GM23338 (cell line): ENCODE data around the gene KIAA1549. TPM values are rescaled to one million over a fixed set of nuclear protein-coding genes. Genes with fewer than 3 reads are reported as not detected.

Experiments used
- ATAC-seq: fragments of 200-7000 bp; cut with Tn5 transposase; 3 replicates; pipeline ENCODE4 v1.9.1; 2020
- DNase-seq: peaks from one replicate; pipeline ENCODE4 v3.0.0-alpha.2; 2015; ENCODE audit warnings: low spot score
- H2AFZ ChIP-seq: fragments of 200-600 bp; sonication (generic); 2 replicates; pipeline ENCODE4 v1.8.0; 2016; ENCODE audit warnings: antibody characterized with exemption, mild to moderate bottlenecking, moderate library complexity
- H3F3A ChIP-seq: fragments of 200-600 bp; sonication (generic); replicated peaks from 2 replicates; pipeline ENCODE4 v1.8.0; 2017; ENCODE audit warnings: antibody characterized with exemption, mixed run types, low read depth
- H3K27ac ChIP-seq: fragments of 200-600 bp; sonication (generic); 2 replicates; pipeline ENCODE4 v1.6.1; 2016; ENCODE audit warnings: low read depth
- H3K27me3 ChIP-seq: fragments of 200-600 bp; sonication (generic); 2 replicates; pipeline ENCODE4 v1.8.0; 2016; ENCODE audit warnings: mild to moderate bottlenecking, mixed run types, moderate library complexity; ENCODE audit not compliant: insufficient read depth
- H3K36me3 ChIP-seq: fragments of 200-600 bp; sonication (generic); 2 replicates; pipeline ENCODE4 v1.8.0; 2016; ENCODE audit warnings: mild to moderate bottlenecking; ENCODE audit not compliant: insufficient read depth
- H3K4me1 ChIP-seq: fragments of 200-600 bp; sonication (generic); 2 replicates; pipeline ENCODE4 v1.8.0; 2016; ENCODE audit warnings: mild to moderate bottlenecking, moderate library complexity; ENCODE audit not compliant: insufficient read depth
- H3K4me2 ChIP-seq: fragments of 200-600 bp; sonication (generic); 2 replicates; pipeline ENCODE4 v1.7.1; 2017; ENCODE audit warnings: mixed run types
- H3K4me3 ChIP-seq: fragments of 200-600 bp; sonication (generic); 2 replicates; pipeline ENCODE4 v1.6.1; 2016; ENCODE audit warnings: mixed run types
- H3K79me2 ChIP-seq: fragments of 200-600 bp; sonication (generic); replicated peaks from 2 replicates; pipeline ENCODE4 v1.8.0; 2017; ENCODE audit warnings: mild to moderate bottlenecking; ENCODE audit not compliant: insufficient read depth
- H3K9me2 ChIP-seq: fragments of 200-600 bp; sonication (generic); 2 replicates; pipeline ENCODE4 v1.8.0; 2017; ENCODE audit not compliant: insufficient read depth
- H4K20me1 ChIP-seq: fragments of 200-600 bp; sonication (generic); replicated peaks from 2 replicates; pipeline ENCODE4 v1.8.0; 2017; ENCODE audit warnings: mild to moderate bottlenecking; ENCODE audit not compliant: insufficient read depth
- H3K27ac Mint-ChIP-seq: 2 replicates; pipeline ENCODE4 v1.8.0; 2020; ENCODE audit warnings: inconsistent platforms, mild to moderate bottlenecking, moderate library complexity, mixed read lengths
- H3K27me3 Mint-ChIP-seq: 3 replicates; pipeline ENCODE4 v1.8.0; 2022; ENCODE audit warnings: low read depth, mild to moderate bottlenecking, moderate library complexity, mixed read lengths, inconsistent platforms; ENCODE audit not compliant: insufficient read depth, poor library complexity
- H3K36me3 Mint-ChIP-seq: 3 replicates; pipeline ENCODE4 v1.8.0; 2021; ENCODE audit warnings: low read depth, mild to moderate bottlenecking, inconsistent platforms, moderate library complexity, mixed read lengths
- H3K4me1 Mint-ChIP-seq: 3 replicates; pipeline ENCODE4 v1.8.0; 2020; ENCODE audit warnings: mild to moderate bottlenecking, inconsistent platforms, mixed read lengths
- H3K4me3 Mint-ChIP-seq: 3 replicates; pipeline ENCODE4 v1.8.0; 2021; ENCODE audit warnings: moderate library complexity, mild to moderate bottlenecking, inconsistent platforms, mixed read lengths
- H3K9me3 Mint-ChIP-seq: 3 replicates; pipeline ENCODE4 v1.8.0; 2020; ENCODE audit warnings: moderate library complexity, mild to moderate bottlenecking, inconsistent platforms, mixed read lengths
- CREB1 ChIP-seq: fragments of 250-450 bp; sonication (Bioruptor Pico); IDR thresholded peaks from 2 replicates; pipeline ENCODE4 v1.5.0; 2020; ENCODE audit warnings: low read depth, mild to moderate bottlenecking, moderate library complexity
- ETS1 ChIP-seq: IDR thresholded peaks from 2 replicates; pipeline ENCODE4 v1.6.1; 2016; ENCODE audit warnings: antibody characterized with exemption
- EZH2phosphoT487 ChIP-seq: fragments of 200-600 bp; sonication (generic); IDR thresholded peaks from one replicate; pipeline ENCODE4 v1.8.1; 2018; ENCODE audit warnings: antibody characterized with exemption; ENCODE audit not compliant: unreplicated experiment
- JUNB ChIP-seq: IDR thresholded peaks from one replicate; pipeline ENCODE4 v1.6.1; 2016; ENCODE audit warnings: antibody characterized with exemption; ENCODE audit not compliant: unreplicated experiment
- NANOG ChIP-seq: IDR thresholded peaks from 2 replicates; pipeline ENCODE4 v1.6.1; 2016; ENCODE audit warnings: antibody characterized with exemption, borderline replicate concordance
- POLR2AphosphoS5 ChIP-seq: IDR thresholded peaks from 2 replicates; pipeline ENCODE4 v1.6.1; 2016; ENCODE audit warnings: antibody characterized with exemption, low read depth
- STAT1 ChIP-seq: IDR thresholded peaks from one replicate; pipeline ENCODE4 v1.6.1; 2016; ENCODE audit warnings: antibody characterized with exemption; ENCODE audit not compliant: unreplicated experiment
- ZNF114 ChIP-seq: fragments of 250-450 bp; sonication (Bioruptor Pico); IDR thresholded peaks from 2 replicates; pipeline ENCODE4 v1.5.0; 2020; ENCODE audit warnings: mild to moderate bottlenecking, moderate library complexity
- ZNF331 ChIP-seq: fragments of 250-450 bp; sonication (Bioruptor Pico); IDR thresholded peaks from 2 replicates; pipeline ENCODE4 v1.5.0; 2020; ENCODE audit warnings: low read depth, mild to moderate bottlenecking, moderate library complexity
- polyA plus RNA-seq: library from polyadenylated mRNA; unstranded; fragments of >200 nt; fragmentation: Nextera tagmentation; extraction: Ambion mirVana; gene quantifications from 2 replicates; pipeline ENCODE4 v1.2.1, GENCODE V29; 2016
- total RNA-seq: library from RNA; depleted of rRNA; stranded (reverse); fragments of >200 nt; shearing (Covaris generic); gene quantifications from 2 replicates; pipeline ENCODE4 v1.2.3, GENCODE V29; 2014
- TF ChIP-seq, protein P1 (sequence below), 2 experiments: fragments of 200-600 bp in 1 of 2; sonication (generic) in 1 of 2; conservative IDR thresholded peaks; 2 replicates each; pipeline versions ENCODE4 v1.5.1 to v1.6.1; 2016 to 2017; ENCODE audit warnings: antibody characterized with exemption in 2 of 2, low read depth in 2 of 2, mild to moderate bottlenecking in 2 of 2, moderate library complexity in 1 of 2
- TF ChIP-seq, protein P2 (sequence below): fragments of 250-450 bp; sonication (Bioruptor Pico); IDR thresholded peaks from 2 replicates; pipeline ENCODE4 v1.5.0; 2020; ENCODE audit warnings: mild to moderate bottlenecking, moderate library complexity

Gene KIAA1549
- total and polyA plus RNA-seq, 2 experiments from 2014 or later = 3.6 to 13.5 TPM

- no peaks in the 10 kb centered on the region for H3K9me2 ChIP-seq
- DNase-seq (no peak), ATAC-seq (no peak)
- Mint-ChIP-seq H3K4me1 (peaks cover 23% of the 10 kb centered on the region), H3K27me3 (peaks cover 6% of the 10 kb centered on the region), H3K9me3 (no peaks in the 10 kb centered on the region; the same call in 2 of the 3 replicates), H3K36me3 (no peaks in the 10 kb centered on the region; the same call in 1 of the 3 replicates), H3K4me3 (no peak overlapping the region), H3K27ac (no peak overlapping the region)
- no peak overlapping the region for H3K4me2 ChIP-seq
- no peaks in the 10 kb centered on the region for H3K27me3 ChIP-seq
- H3K36me3 ChIP-seq = no peaks in the 10 kb centered on the region
- no peak overlapping the region for H2AFZ ChIP-seq
- no peaks in the 10 kb centered on the region for H3F3A ChIP-seq
- H3K27ac ChIP-seq = no peak overlapping the region
- H3K4me3 ChIP-seq = no peak overlapping the region
- H4K20me1 ChIP-seq = peaks cover 5% of the 10 kb centered on the region
- TF ChIP-seq POLR2AphosphoS5 = no peak
- no peak for TF ChIP-seq ETS1
- TF ChIP-seq EZH2phosphoT487 = no peak
- H3K79me2 ChIP-seq = peaks cover 83% of the 10 kb centered on the region
- H3K4me1 ChIP-seq = peaks cover 14% of the 10 kb centered on the region
These were observed 29.2 kb downstream of the KIAA1549 start for GRCh38 chr7:138951953-138952352.

GRCh38 chr7:138949421-138950088 is 31.6 kb downstream of the KIAA1549 start:
- Mint-ChIP-seq H3K36me3 (no peaks in the 10 kb centered on the region), H3K4me3 (no peak overlapping the region), H3K9me3 (no peaks in the 10 kb centered on the region), H3K27ac (no peak overlapping the region), H3K27me3 (peaks cover 4% of the 10 kb centered on the region), H3K4me1 (peaks cover 37% of the 10 kb centered on the region)
- Histone ChIP-seq H4K20me1 (peaks cover 5% of the 10 kb centered on the region), H3F3A (no peaks in the 10 kb centered on the region), H3K79me2 (peaks cover 80% of the 10 kb centered on the region), H3K4me1 (peaks cover 24% of the 10 kb centered on the region), H3K4me2 (no peak overlapping the region), H2AFZ (no peak overlapping the region), H3K36me3 (no peaks in the 10 kb centered on the region), H3K27me3 (no peaks in the 10 kb centered on the region), H3K9me2 (no peaks in the 10 kb centered on the region), H3K4me3 (no peak overlapping the region), H3K27ac (no peak overlapping the region)
- ATAC-seq (no peak), DNase-seq (no peak)
- TF ChIP-seq ZNF331 (CRISPR knock-in tag) = no peak
- no peak for TF ChIP-seq ZNF114 (CRISPR knock-in tag)
- TF ChIP-seq JUNB = no peak
- TF ChIP-seq, protein P1, sequence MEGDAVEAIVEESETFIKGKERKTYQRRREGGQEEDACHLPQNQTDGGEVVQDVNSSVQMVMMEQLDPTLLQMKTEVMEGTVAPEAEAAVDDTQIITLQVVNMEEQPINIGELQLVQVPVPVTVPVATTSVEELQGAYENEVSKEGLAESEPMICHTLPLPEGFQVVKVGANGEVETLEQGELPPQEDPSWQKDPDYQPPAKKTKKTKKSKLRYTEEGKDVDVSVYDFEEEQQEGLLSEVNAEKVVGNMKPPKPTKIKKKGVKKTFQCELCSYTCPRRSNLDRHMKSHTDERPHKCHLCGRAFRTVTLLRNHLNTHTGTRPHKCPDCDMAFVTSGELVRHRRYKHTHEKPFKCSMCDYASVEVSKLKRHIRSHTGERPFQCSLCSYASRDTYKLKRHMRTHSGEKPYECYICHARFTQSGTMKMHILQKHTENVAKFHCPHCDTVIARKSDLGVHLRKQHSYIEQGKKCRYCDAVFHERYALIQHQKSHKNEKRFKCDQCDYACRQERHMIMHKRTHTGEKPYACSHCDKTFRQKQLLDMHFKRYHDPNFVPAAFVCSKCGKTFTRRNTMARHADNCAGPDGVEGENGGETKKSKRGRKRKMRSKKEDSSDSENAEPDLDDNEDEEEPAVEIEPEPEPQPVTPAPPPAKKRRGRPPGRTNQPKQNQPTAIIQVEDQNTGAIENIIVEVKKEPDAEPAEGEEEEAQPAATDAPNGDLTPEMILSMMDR (conservative IDR thresholded peaks at IDR 0.05; ENCODE audit: low read depth in 2 of 2) = no peak
- TF ChIP-seq STAT1 = no peak
- TF ChIP-seq, protein P2, sequence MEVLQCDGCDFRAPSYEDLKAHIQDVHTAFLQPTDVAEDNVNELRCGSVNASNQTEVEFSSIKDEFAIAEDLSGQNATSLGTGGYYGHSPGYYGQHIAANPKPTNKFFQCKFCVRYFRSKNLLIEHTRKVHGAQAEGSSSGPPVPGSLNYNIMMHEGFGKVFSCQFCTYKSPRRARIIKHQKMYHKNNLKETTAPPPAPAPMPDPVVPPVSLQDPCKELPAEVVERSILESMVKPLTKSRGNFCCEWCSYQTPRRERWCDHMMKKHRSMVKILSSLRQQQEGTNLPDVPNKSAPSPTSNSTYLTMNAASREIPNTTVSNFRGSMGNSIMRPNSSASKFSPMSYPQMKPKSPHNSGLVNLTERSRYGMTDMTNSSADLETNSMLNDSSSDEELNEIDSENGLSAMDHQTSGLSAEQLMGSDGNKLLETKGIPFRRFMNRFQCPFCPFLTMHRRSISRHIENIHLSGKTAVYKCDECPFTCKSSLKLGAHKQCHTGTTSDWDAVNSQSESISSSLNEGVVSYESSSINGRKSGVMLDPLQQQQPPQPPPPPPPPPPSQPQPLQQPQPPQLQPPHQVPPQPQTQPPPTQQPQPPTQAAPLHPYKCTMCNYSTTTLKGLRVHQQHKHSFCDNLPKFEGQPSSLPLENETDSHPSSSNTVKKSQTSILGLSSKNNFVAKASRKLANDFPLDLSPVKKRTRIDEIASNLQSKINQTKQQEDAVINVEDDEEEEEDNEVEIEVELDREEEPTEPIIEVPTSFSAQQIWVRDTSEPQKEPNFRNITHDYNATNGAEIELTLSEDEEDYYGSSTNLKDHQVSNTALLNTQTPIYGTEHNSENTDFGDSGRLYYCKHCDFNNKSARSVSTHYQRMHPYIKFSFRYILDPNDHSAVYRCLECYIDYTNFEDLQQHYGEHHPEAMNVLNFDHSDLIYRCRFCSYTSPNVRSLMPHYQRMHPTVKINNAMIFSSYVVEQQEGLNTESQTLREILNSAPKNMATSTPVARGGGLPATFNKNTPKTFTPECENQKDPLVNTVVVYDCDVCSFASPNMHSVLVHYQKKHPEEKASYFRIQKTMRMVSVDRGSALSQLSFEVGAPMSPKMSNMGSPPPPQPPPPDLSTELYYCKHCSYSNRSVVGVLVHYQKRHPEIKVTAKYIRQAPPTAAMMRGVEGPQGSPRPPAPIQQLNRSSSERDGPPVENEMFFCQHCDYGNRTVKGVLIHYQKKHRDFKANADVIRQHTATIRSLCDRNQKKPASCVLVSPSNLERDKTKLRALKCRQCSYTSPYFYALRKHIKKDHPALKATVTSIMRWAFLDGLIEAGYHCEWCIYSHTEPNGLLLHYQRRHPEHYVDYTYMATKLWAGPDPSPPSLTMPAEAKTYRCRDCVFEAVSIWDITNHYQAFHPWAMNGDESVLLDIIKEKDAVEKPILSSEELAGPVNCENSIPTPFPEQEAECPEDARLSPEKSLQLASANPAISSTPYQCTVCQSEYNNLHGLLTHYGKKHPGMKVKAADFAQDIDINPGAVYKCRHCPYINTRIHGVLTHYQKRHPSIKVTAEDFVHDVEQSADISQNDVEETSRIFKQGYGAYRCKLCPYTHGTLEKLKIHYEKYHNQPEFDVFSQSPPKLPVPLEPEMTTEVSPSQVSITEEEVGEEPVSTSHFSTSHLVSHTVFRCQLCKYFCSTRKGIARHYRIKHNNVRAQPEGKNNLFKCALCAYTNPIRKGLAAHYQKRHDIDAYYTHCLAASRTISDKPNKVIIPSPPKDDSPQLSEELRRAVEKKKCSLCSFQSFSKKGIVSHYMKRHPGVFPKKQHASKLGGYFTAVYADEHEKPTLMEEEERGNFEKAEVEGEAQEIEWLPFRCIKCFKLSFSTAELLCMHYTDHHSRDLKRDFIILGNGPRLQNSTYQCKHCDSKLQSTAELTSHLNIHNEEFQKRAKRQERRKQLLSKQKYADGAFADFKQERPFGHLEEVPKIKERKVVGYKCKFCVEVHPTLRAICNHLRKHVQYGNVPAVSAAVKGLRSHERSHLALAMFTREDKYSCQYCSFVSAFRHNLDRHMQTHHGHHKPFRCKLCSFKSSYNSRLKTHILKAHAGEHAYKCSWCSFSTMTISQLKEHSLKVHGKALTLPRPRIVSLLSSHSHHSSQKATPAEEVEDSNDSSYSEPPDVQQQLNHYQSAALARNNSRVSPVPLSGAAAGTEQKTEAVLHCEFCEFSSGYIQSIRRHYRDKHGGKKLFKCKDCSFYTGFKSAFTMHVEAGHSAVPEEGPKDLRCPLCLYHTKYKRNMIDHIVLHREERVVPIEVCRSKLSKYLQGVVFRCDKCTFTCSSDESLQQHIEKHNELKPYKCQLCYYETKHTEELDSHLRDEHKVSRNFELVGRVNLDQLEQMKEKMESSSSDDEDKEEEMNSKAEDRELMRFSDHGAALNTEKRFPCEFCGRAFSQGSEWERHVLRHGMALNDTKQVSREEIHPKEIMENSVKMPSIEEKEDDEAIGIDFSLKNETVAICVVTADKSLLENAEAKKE (CRISPR knock-in tag) = no peak
- TF ChIP-seq EZH2phosphoT487 = no peak
- no peak for TF ChIP-seq POLR2AphosphoS5
- no peak for TF ChIP-seq CREB1 (CRISPR knock-in tag)
- no peak for TF ChIP-seq ETS1
- no peak for TF ChIP-seq NANOG
